Kidney (tissue), 14 donors: ENCODE data around the gene HIF3A. TPM values are rescaled to one million over a fixed set of nuclear protein-coding genes. Genes with fewer than 3 reads are reported as not detected.

Experiments
- DNase-seq, 5 donors: peaks; one replicate each; pipeline ENCODE4 v3.0.0-alpha.2; 2013 to 2020
- FAIRE-seq: peaks from 2 replicates; lab custom pipeline; 2012; peaks lifted over from hg19 to GRCh38; lab: Jason Lieb, UNC
- H3K27ac ChIP-seq, 2 donors: one replicate each; pipeline ENCODE4 v1.7.0; 2013; ENCODE audit warnings: low read depth in 2 of 2, low read length in 2 of 2, inconsistent platforms in 1 of 2
- H3K27me3 ChIP-seq: one replicate; pipeline ENCODE4 v1.7.1; 2013; ENCODE audit warnings: low read length, inconsistent platforms; ENCODE audit not compliant: control insufficient read depth, insufficient read depth
- H3K36me3 ChIP-seq, 3 donors: one replicate each; pipeline versions ENCODE4 v1.7.0 to v1.7.1; 2013; ENCODE audit warnings: low read length in 3 of 3, control low read depth in 1 of 3, inconsistent platforms in 1 of 3; ENCODE audit not compliant: insufficient read depth in 3 of 3, control insufficient read depth in 2 of 3
- H3K4me1 ChIP-seq, 3 donors: one replicate each; pipeline versions ENCODE4 v1.7.0 to v1.7.1; 2013; ENCODE audit warnings: low read length in 3 of 3, inconsistent platforms in 1 of 3, low read depth in 1 of 3; ENCODE audit not compliant: control insufficient read depth in 2 of 3, insufficient read depth in 2 of 3
- H3K4me3 ChIP-seq, 3 donors: one replicate each; pipeline versions ENCODE4 v1.7.0 to v1.8.1; 2013; ENCODE audit warnings: low read length in 3 of 3, control low read depth in 1 of 3, inconsistent platforms in 1 of 3
- H3K9ac ChIP-seq, 3 donors: one replicate each; pipeline versions ENCODE4 v1.7.0 to v1.7.1; 2013; ENCODE audit warnings: low read length in 3 of 3, control low read depth in 1 of 3, inconsistent platforms in 1 of 3
- H3K9me3 ChIP-seq, 3 donors: one replicate each; pipeline versions ENCODE4 v1.7.0 to v1.7.1; 2013; ENCODE audit warnings: low read length in 3 of 3, control low read depth in 1 of 3, inconsistent platforms in 1 of 3; ENCODE audit not compliant: control insufficient read depth in 2 of 3, insufficient read depth in 1 of 3
- CTCF ChIP-seq: IDR thresholded peaks from 3 replicates; pipeline ENCODE4 v1.5.1; 2012; ENCODE audit warnings: mild to moderate bottlenecking, moderate library complexity, borderline replicate concordance; ENCODE audit not compliant: insufficient read depth; ENCODE audit errors: extremely low read depth
- intact Hi-C: fragments of 100-400 bp; cut with DNase I; formaldehyde crosslinking; loops from one replicate; pipeline ENCODE4 v1.11.1; 2022
- polyA plus RNA-seq: library from polyadenylated mRNA; stranded (reverse); fragments of 350-450 nt; fragmentation: Illumina TruSeq; extraction: RNeasy Lipid Tissue Mini Kit (QIAGEN cat#74804); gene quantifications from one replicate; pipeline ENCODE4 v1.2.3, GENCODE V29; 2014; ENCODE audit warnings: low read depth, low replicate concordance; ENCODE audit not compliant: insufficient read depth
- total RNA-seq: library from RNA; stranded (reverse); fragmentation: NEBNext Ultra II Directional; extraction: Animal tissue kit (Norgen Biotek cat#: 25700); gene quantifications from one replicate; pipeline ENCODE4 v1.2.1, GENCODE V29; 2021
- donor health status: control.
- donor health status: control.
- donor health status: control.
- donor health status: control.
- donor health status: control.
- donor health status: DM: yes; HTN: yes; CAD: no.
- donor health status: Normal renal cell carcinoma (clear cell type).

Gene HIF3A
- total and polyA plus RNA-seq, 2 donors from 2014 or later = 3.3 to 40.4 TPM

- FAIRE-seq = no peak
- H3K9me3 ChIP-seq = no peaks in the 10 kb centered on the region
- intact Hi-C loops = no loop called here
Observed at GRCh38 chr19:46340051-46340659, 43.3 kb downstream of the HIF3A start.

GRCh38 chr19:46341937-46342336 lies 45.1 kb downstream of the HIF3A start:
- Histone ChIP-seq H3K36me3 (no peaks in the 10 kb centered on the region), H3K9me3 (no peaks in the 10 kb centered on the region), H3K9ac (no peak overlapping the region), H3K4me3 (no peak overlapping the region), H3K27me3 (no peaks in the 10 kb centered on the region), H3K4me1 (no peaks in the 10 kb centered on the region), H3K27ac (no peak overlapping the region)
- intact Hi-C loops = no loop called here
- FAIRE-seq (no peak), DNase-seq (no peak)
- TF ChIP-seq CTCF = no peak

More at GRCh38 chr19:46340051-46340659, 43.3 kb downstream of the HIF3A start:
- Histone ChIP-seq H3K27ac (no peak overlapping the region), H3K4me3 (no peak overlapping the region), H3K27me3 (no peaks in the 10 kb centered on the region), H3K36me3 (no peaks in the 10 kb centered on the region), H3K9ac (no peak overlapping the region), H3K4me1 (no peaks in the 10 kb centered on the region)
- TF ChIP-seq CTCF = no peak
- DNase-seq = no peak

GRCh38 chr19:46344363-46344762 lies 47.5 kb downstream of the HIF3A start:
- no peak for TF ChIP-seq CTCF
- no peaks in the 10 kb centered on the region for H3K27me3 ChIP-seq
- peaks cover 2 to 8% (median 5%) of the 10 kb centered on the region in 3 donors for H3K4me1 ChIP-seq
- intact Hi-C loops = no loop called here
- no peak for DNase-seq
- FAIRE-seq = no peak
- H3K9ac ChIP-seq = no peak overlapping the region
- H3K9me3 ChIP-seq = no peaks in the 10 kb centered on the region
- no peaks in the 10 kb centered on the region for H3K36me3 ChIP-seq
- H3K27ac ChIP-seq = no peak overlapping the region
- no peak overlapping the region for H3K4me3 ChIP-seq

- TF ChIP-seq CTCF = no peak
- H3K4me3 ChIP-seq = no peak overlapping the region
- FAIRE-seq (no peak), DNase-seq (no peak)
- H3K9ac ChIP-seq = no peak overlapping the region
- no peaks in the 10 kb centered on the region for H3K9me3 ChIP-seq
- intact Hi-C loops = no loop called here
- H3K36me3 ChIP-seq = no peaks in the 10 kb centered on the region
- H3K27me3 ChIP-seq = no peaks in the 10 kb centered on the region
- H3K4me1 ChIP-seq = peaks cover 2 to 13% (median 6%) of the 10 kb centered on the region in 3 donors
- no peak overlapping the region for H3K27ac ChIP-seq
Observed at GRCh38 chr19:46345157-46345556, 48.3 kb downstream of the HIF3A start.
